Neural progenitor cell (in vitro differentiated cells): ENCODE results near the gene CD40. TPM values are rescaled to one million over a fixed set of nuclear protein-coding genes. Genes with fewer than 3 reads are reported as not detected.
A peak's percentile ranks its signal among the peaks of the same experiment; 100 is the strongest.

ENCODE experiments used
- DNase-seq: peaks from one replicate; pipeline ENCODE4 v3.0.0-alpha.2; 2016; ENCODE audit warnings: low spot score
- H2AFZ ChIP-seq: fragments of 200-600 bp; sonication (generic); replicated peaks from 2 replicates; pipeline ENCODE4 v1.6.1; 2016; ENCODE audit warnings: antibody characterized with exemption
- H3F3A ChIP-seq: fragments of 200-600 bp; sonication (generic); 2 replicates; pipeline ENCODE4 v1.6.1; 2016; ENCODE audit warnings: antibody characterized with exemption, low read depth
- H3K27ac ChIP-seq: fragments of 200-600 bp; sonication (generic); 2 replicates; pipeline ENCODE4 v1.5.1; 2016; ENCODE audit warnings: mild to moderate bottlenecking
- H3K27me3 ChIP-seq: fragments of 200-600 bp; sonication (generic); 2 replicates; pipeline ENCODE4 v1.6.1; 2016; ENCODE audit warnings: mild to moderate bottlenecking, moderate library complexity
- H3K36me3 ChIP-seq: fragments of 200-600 bp; sonication (generic); 2 replicates; pipeline ENCODE4 v1.5.1; 2016
- H3K4me1 ChIP-seq: fragments of 200-600 bp; sonication (generic); 2 replicates; pipeline ENCODE4 v1.6.1; 2016; ENCODE audit warnings: mixed run types
- H3K4me2 ChIP-seq: fragments of 200-600 bp; sonication (generic); 2 replicates; pipeline ENCODE4 v1.6.1; 2016
- H3K4me3 ChIP-seq: fragments of 200-600 bp; sonication (generic); 2 replicates; pipeline ENCODE4 v1.5.1; 2016
- H3K79me2 ChIP-seq: fragments of 200-600 bp; sonication (generic); 2 replicates; pipeline ENCODE4 v1.6.1; 2016; ENCODE audit warnings: low read depth
- H3K9ac ChIP-seq: fragments of 200-600 bp; sonication (generic); 2 replicates; pipeline ENCODE4 v1.6.1; 2016
- H3K9me3 ChIP-seq: fragments of 200-600 bp; sonication (generic); 2 replicates; pipeline ENCODE4 v1.5.1; 2016; ENCODE audit warnings: low read depth
- H4K20me1 ChIP-seq: fragments of 200-600 bp; sonication (generic); 2 replicates; pipeline ENCODE4 v1.6.1; 2016; ENCODE audit warnings: low read depth
- H3K27ac Mint-ChIP-seq: 3 replicates; pipeline ENCODE4 v1.8.0; 2021; ENCODE audit warnings: mixed read lengths
- H3K27me3 Mint-ChIP-seq: 2 replicates; pipeline ENCODE4 v1.8.0; 2022; ENCODE audit warnings: low read depth, mild to moderate bottlenecking, inconsistent platforms, moderate library complexity, mixed read lengths; ENCODE audit not compliant: insufficient read depth
- H3K36me3 Mint-ChIP-seq: 3 replicates; pipeline ENCODE4 v1.8.0; 2021; ENCODE audit warnings: mixed read lengths
- H3K4me1 Mint-ChIP-seq: 3 replicates; pipeline ENCODE4 v1.8.0; 2021; ENCODE audit warnings: mixed read lengths
- H3K4me3 Mint-ChIP-seq: 3 replicates; pipeline ENCODE4 v1.8.0; 2021; ENCODE audit warnings: mild to moderate bottlenecking, moderate library complexity, mixed read lengths
- H3K9me3 Mint-ChIP-seq: 3 replicates; pipeline ENCODE4 v1.8.0; 2020; ENCODE audit warnings: mixed read lengths
- EZH2 ChIP-seq: fragments of 200-600 bp; sonication (generic); IDR thresholded peaks from 2 replicates; pipeline ENCODE4 v1.6.1; 2017; ENCODE audit warnings: antibody characterized with exemption, mild to moderate bottlenecking, moderate library complexity
- EZH2phosphoT487 ChIP-seq: fragments of 200-600 bp; sonication (generic); IDR thresholded peaks from 2 replicates; pipeline ENCODE4 v1.6.1; 2017; ENCODE audit warnings: antibody characterized with exemption
- total RNA-seq: library from RNA; depleted of rRNA; stranded (reverse); fragments of >200 nt; gene quantifications from 2 replicates; pipeline ENCODE4 v1.2.3, GENCODE V29; 2015; ENCODE audit warnings: low replicate concordance
- TF ChIP-seq, protein P1 (sequence below): fragments of 200-600 bp; sonication (generic); IDR thresholded peaks from 2 replicates; pipeline ENCODE4 v1.5.1; 2017; ENCODE audit warnings: antibody characterized with exemption, mild to moderate bottlenecking

The CD40 gene
- total RNA-seq, 1 donor from 2014 or later = 11.0 TPM

GRCh38 chr20:46174469-46175126 is 56.5 kb downstream of the CD40 start:
- Histone ChIP-seq H2AFZ (peak overlapping the region; percentile 94), H3K4me3 (peak overlapping the region; percentile 30), H3K9ac (no peak overlapping the region), H3K27me3 (peaks cover 65% of the 10 kb centered on the region), H3F3A (peaks cover 10% of the 10 kb centered on the region), H3K4me2 (peak overlapping the region; percentile 68), H3K36me3 (no peaks in the 10 kb centered on the region), H4K20me1 (no peaks in the 10 kb centered on the region), H3K9me3 (no peaks in the 10 kb centered on the region), H3K27ac (no peak overlapping the region), H3K4me1 (no peaks in the 10 kb centered on the region), H3K79me2 (no peaks in the 10 kb centered on the region)
- Mint-ChIP-seq H3K27me3 (peaks cover 39% of the 10 kb centered on the region), H3K4me1 (peaks cover 1% of the 10 kb centered on the region), H3K36me3 (no peaks in the 10 kb centered on the region), H3K9me3 (no peaks in the 10 kb centered on the region), H3K4me3 (peak overlapping the region; percentile 59), H3K27ac (no peak overlapping the region)
- TF ChIP-seq, protein P1, sequence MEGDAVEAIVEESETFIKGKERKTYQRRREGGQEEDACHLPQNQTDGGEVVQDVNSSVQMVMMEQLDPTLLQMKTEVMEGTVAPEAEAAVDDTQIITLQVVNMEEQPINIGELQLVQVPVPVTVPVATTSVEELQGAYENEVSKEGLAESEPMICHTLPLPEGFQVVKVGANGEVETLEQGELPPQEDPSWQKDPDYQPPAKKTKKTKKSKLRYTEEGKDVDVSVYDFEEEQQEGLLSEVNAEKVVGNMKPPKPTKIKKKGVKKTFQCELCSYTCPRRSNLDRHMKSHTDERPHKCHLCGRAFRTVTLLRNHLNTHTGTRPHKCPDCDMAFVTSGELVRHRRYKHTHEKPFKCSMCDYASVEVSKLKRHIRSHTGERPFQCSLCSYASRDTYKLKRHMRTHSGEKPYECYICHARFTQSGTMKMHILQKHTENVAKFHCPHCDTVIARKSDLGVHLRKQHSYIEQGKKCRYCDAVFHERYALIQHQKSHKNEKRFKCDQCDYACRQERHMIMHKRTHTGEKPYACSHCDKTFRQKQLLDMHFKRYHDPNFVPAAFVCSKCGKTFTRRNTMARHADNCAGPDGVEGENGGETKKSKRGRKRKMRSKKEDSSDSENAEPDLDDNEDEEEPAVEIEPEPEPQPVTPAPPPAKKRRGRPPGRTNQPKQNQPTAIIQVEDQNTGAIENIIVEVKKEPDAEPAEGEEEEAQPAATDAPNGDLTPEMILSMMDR = peak; percentile 64
- TF ChIP-seq EZH2phosphoT487 = peak; percentile 56
- TF ChIP-seq EZH2 = no peak
- DNase-seq = peak; percentile 94

- Mint-ChIP-seq H3K9me3 (no peaks in the 10 kb centered on the region), H3K27me3 (peaks cover 37% of the 10 kb centered on the region), H3K36me3 (no peaks in the 10 kb centered on the region), H3K4me1 (peaks cover 3% of the 10 kb centered on the region), H3K4me3 (peak overlapping the region; percentile 59), H3K27ac (no peak overlapping the region)
- Histone ChIP-seq H3K4me2 (peak overlapping the region; percentile 68), H2AFZ (peak overlapping the region; percentile 94), H3K27ac (no peak overlapping the region), H3F3A (peaks cover 10% of the 10 kb centered on the region), H3K36me3 (no peaks in the 10 kb centered on the region), H3K4me1 (no peaks in the 10 kb centered on the region), H3K27me3 (peaks cover 65% of the 10 kb centered on the region), H3K79me2 (no peaks in the 10 kb centered on the region), H3K9me3 (no peaks in the 10 kb centered on the region), H3K9ac (no peak overlapping the region), H3K4me3 (peak overlapping the region; percentile 30), H4K20me1 (no peaks in the 10 kb centered on the region)
- TF ChIP-seq EZH2phosphoT487 (no peak), EZH2 (no peak)
- TF ChIP-seq, protein P1 = no peak
- DNase-seq = no peak
Observed at GRCh38 chr20:46175127-46175494, 57.0 kb downstream of the CD40 start.

DNA sequence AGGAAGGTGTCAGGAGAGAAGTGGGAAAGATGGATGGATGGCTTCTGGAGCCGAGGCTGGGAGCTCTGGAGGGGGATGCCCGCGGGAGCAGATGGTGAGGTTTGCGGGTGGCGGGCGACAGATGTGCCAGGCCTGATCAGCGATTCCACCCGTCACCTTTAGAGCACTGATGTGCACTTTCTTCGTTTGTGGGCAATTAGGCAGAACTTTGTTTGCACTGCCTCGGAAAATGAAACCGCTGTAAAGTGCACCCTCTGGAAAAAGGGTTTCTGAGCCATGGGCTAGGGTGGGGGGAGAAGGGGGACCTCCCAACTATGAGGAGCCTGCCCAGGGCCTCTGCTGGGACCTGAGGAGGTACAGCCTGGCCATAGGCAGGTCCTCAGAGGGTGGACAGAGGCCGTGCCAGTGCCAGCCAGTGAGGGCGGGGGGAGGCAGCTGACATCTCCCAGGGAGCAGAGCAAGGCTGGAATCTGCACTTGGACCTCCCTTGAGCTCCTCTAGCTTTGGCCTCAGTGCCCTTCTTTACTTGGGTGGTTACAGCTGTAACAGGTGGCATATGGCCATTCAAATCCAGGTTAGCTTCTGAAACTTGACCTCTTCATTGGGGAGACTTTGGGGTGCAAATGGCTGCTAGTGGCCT is 58.7 kb downstream of the CD40 start:
- DNase-seq = no peak
- H3K4me1 Mint-ChIP-seq = peaks cover 3% of the 10 kb centered on the region
- Histone ChIP-seq H4K20me1 (no peaks in the 10 kb centered on the region), H3K27me3 (peaks cover 51% of the 10 kb centered on the region), H3K4me1 (no peaks in the 10 kb centered on the region), H3K36me3 (no peaks in the 10 kb centered on the region), H3F3A (peaks cover 10% of the 10 kb centered on the region), H3K79me2 (no peaks in the 10 kb centered on the region), H3K27ac (no peak overlapping the region), H3K4me3 (no peak overlapping the region), H2AFZ (no peak overlapping the region), H3K9ac (no peak overlapping the region), H3K9me3 (no peaks in the 10 kb centered on the region), H3K4me2 (no peak overlapping the region)
- H3K4me3 Mint-ChIP-seq = no peak overlapping the region
- no peak overlapping the region for H3K27ac Mint-ChIP-seq
- TF ChIP-seq, protein P1 = no peak
- no peak for TF ChIP-seq EZH2
- TF ChIP-seq EZH2phosphoT487 = no peak
- peaks cover 40% of the 10 kb centered on the region for H3K27me3 Mint-ChIP-seq
- no peaks in the 10 kb centered on the region for H3K36me3 Mint-ChIP-seq
- H3K9me3 Mint-ChIP-seq = no peaks in the 10 kb centered on the region
